Tibial artery (tissue), 4 donors: ENCODE results near the gene SEC22C.
A peak's percentile ranks its signal among the peaks of the same experiment; 100 is the strongest.

Experiments used
- DNase-seq, 2 donors: peaks; one replicate each; pipeline ENCODE4 v3.0.0-alpha.2; 2019
- H3K27ac ChIP-seq, 2 donors: fragments of 200-600 bp; sonication (generic) in 1 of 2; 1 replicate in 1 of 2; 2 replicates in 1 of 2; pipeline ENCODE4 v1.5.1; 2018 to 2019; ENCODE audit warnings: mild to moderate bottlenecking in 1 of 2
- H3K27me3 ChIP-seq, 2 donors: fragments of 200-600 bp; sonication (generic) in 1 of 2; one replicate each; pipeline versions ENCODE4 v1.5.1 to v1.6.0; 2016 to 2019
- H3K36me3 ChIP-seq, 3 donors: fragments of 200-600 bp; sonication (generic) in 2 of 3; one replicate each; pipeline ENCODE4 v1.5.1; 2016 to 2019; ENCODE audit warnings: mild to moderate bottlenecking in 2 of 3
- H3K4me1 ChIP-seq, 4 donors: fragments of 200-600 bp; sonication (generic) in 2 of 4; 1 replicate in 3 of 4; 2 replicates in 1 of 4; pipeline ENCODE4 v1.5.1; 2016 to 2019
- H3K4me3 ChIP-seq, 2 donors: fragments of 200-600 bp; sonication (generic) in 1 of 2; 1 replicate in 1 of 2; 2 replicates in 1 of 2; pipeline ENCODE4 v1.5.1; 2018 to 2019; ENCODE audit warnings: mild to moderate bottlenecking in 2 of 2
- H3K9me3 ChIP-seq, 3 donors: fragments of 200-600 bp; sonication (generic) in 1 of 3; one replicate each; pipeline ENCODE4 v1.5.1; 2016 to 2019
- CTCF ChIP-seq, 2 experiments: fragments of 200-600 bp in 1 of 2; fragments of 450-650 bp in 1 of 2; IDR thresholded peaks; one replicate each; pipeline ENCODE4 v1.5.1; 2017 to 2019; ENCODE audit warnings: antibody characterized with exemption in 2 of 2, mild to moderate bottlenecking in 1 of 2, moderate library complexity in 1 of 2
- intact Hi-C: fragments of 100-400 bp; cut with DNase I; formaldehyde crosslinking; loops from one replicate; pipeline ENCODE4 v1.15.0; 2023; ENCODE audit warnings: low total_unique reads

SEC22C gene

GRCh38 chr3:42581709-42582473 lies at the start of gene SEC22C:
Gene SEC22C (minus strand): TSS chr3:42581967. CDS start chr3:42569046, 12,921 bp downstream.
- TF ChIP-seq CTCF (IDR thresholded peaks at IDR 0.05): no peak
- intact Hi-C loops: loop anchor here (5.0 kb wide), 1 partner anchor 165 kb away; no protein-coding TSS in a partner anchor

GRCh38 chr3:42613462-42613861 lies 31.7 kb upstream of the SEC22C start:
- TF ChIP-seq CTCF (IDR thresholded peaks at IDR 0.05): peak; percentile 32 to 37
- intact Hi-C loops: no loop called here
- H3K9me3 ChIP-seq: no peaks in the 10 kb centered on the region
- peaks cover 0 to 19% (median 9%) of the 10 kb centered on the region in 3 donors for H3K36me3 ChIP-seq
- H3K27me3 ChIP-seq: no peaks in the 10 kb centered on the region
- H3K4me1 ChIP-seq: peaks cover 0 to 64% (median 11%) of the 10 kb centered on the region in 4 donors
- H3K27ac ChIP-seq: peak overlapping the region in 1 of 2 donors; percentile 9
- no peak for DNase-seq
- no peak overlapping the region for H3K4me3 ChIP-seq

More at GRCh38 chr3:42581709-42582473, at the start of gene SEC22C:
- no peaks in the 10 kb centered on the region for H3K36me3 ChIP-seq
- DNase-seq: peak; percentile 96 to 97
- H3K27ac ChIP-seq: peak within 1 kb of the TSS; percentile 86 to 93
- H3K4me1 ChIP-seq: peaks cover 0 to 20% (median 16%) of the 10 kb centered on the region in 4 donors
- no peaks in the 10 kb centered on the region for H3K27me3 ChIP-seq
- H3K4me3 ChIP-seq: peak within 1 kb of the TSS; percentile 73 to 88
- no peaks in the 10 kb centered on the region for H3K9me3 ChIP-seq

GRCh38 chr3:42612928-42613327 lies 31.2 kb upstream of the SEC22C start:
- H3K4me3 ChIP-seq: no peak overlapping the region
- no peak for TF ChIP-seq CTCF (IDR thresholded peaks at IDR 0.05)
- peaks cover 0 to 14% (median 12%) of the 10 kb centered on the region in 3 donors for H3K36me3 ChIP-seq
- H3K27ac ChIP-seq: peak overlapping the region in 1 of 2 donors; percentile 9
- no peak for DNase-seq
- intact Hi-C loops: no loop called here
- H3K27me3 ChIP-seq: no peaks in the 10 kb centered on the region
- H3K4me1 ChIP-seq: peaks cover 0 to 67% (median 14%) of the 10 kb centered on the region in 4 donors
- no peaks in the 10 kb centered on the region for H3K9me3 ChIP-seq

GRCh38 chr3:42612217-42612616 lies 30.4 kb upstream of the SEC22C start:
- intact Hi-C loops: no loop called here
- no peak for DNase-seq
- Histone ChIP-seq H3K4me1 (peaks cover 0 to 67% (median 14%) of the 10 kb centered on the region in 4 donors), H3K9me3 (no peaks in the 10 kb centered on the region), H3K27me3 (no peaks in the 10 kb centered on the region), H3K4me3 (no peak overlapping the region), H3K27ac (peak overlapping the region; percentile 19 to 37), H3K36me3 (peaks cover 0 to 14% (median 12%) of the 10 kb centered on the region in 3 donors)
- no peak for TF ChIP-seq CTCF (IDR thresholded peaks at IDR 0.05)

- Histone ChIP-seq H3K36me3 (peaks cover 0 to 14% (median 12%) of the 10 kb centered on the region in 3 donors), H3K4me1 (peaks cover 0 to 71% (median 15%) of the 10 kb centered on the region in 4 donors), H3K27me3 (no peaks in the 10 kb centered on the region), H3K27ac (no peak overlapping the region), H3K9me3 (no peaks in the 10 kb centered on the region), H3K4me3 (no peak overlapping the region)
- no peak for DNase-seq
- intact Hi-C loops: no loop called here
- TF ChIP-seq CTCF (IDR thresholded peaks at IDR 0.05): no peak
These were observed 29.2 kb upstream of the SEC22C start for GRCh38 chr3:42610976-42611375.
